DOHH2 (cell line): ENCODE data around the gene DRD2.

Experiments
- H3F3A ChIP-seq: fragments of 200-600 bp; sonication (generic), shearing (Covaris generic); 2 replicates; pipeline ENCODE4 v1.6.0; 2016; ENCODE audit warnings: antibody characterized with exemption, mild to moderate bottlenecking; ENCODE audit not compliant: control insufficient read depth, insufficient read depth
- H3K27ac ChIP-seq: fragments of 200-600 bp; sonication (generic); 2 replicates; pipeline ENCODE4 v1.5.1; 2014; ENCODE audit warnings: low read depth, mild to moderate bottlenecking, low read length, moderate library complexity
- H3K27me3 ChIP-seq: fragments of 200-600 bp; sonication (generic); 2 replicates; pipeline ENCODE4 v1.6.1; 2014; ENCODE audit warnings: mild to moderate bottlenecking, low read length, mixed read lengths; ENCODE audit not compliant: control insufficient read depth
- H3K36me3 ChIP-seq: fragments of 200-600 bp; sonication (generic); 2 replicates; pipeline ENCODE4 v1.6.1; 2014; ENCODE audit warnings: mild to moderate bottlenecking, low read length, moderate library complexity, mixed read lengths; ENCODE audit not compliant: control insufficient read depth
- H3K4me1 ChIP-seq: fragments of 200-600 bp; sonication (generic); 2 replicates; pipeline ENCODE4 v1.6.1; 2014; ENCODE audit warnings: mild to moderate bottlenecking, low read length, mixed read lengths; ENCODE audit not compliant: control insufficient read depth
- H3K4me2 ChIP-seq: fragments of 200-600 bp; sonication (generic); 2 replicates; pipeline ENCODE4 v1.6.0; 2014; ENCODE audit warnings: mild to moderate bottlenecking, low read length, moderate library complexity
- H3K4me3 ChIP-seq: fragments of 200-600 bp; sonication (generic); 2 replicates; pipeline ENCODE4 v1.5.1; 2014; ENCODE audit warnings: mild to moderate bottlenecking, low read length, mixed read lengths
- H3K79me2 ChIP-seq: fragments of 200-600 bp; sonication (generic); 2 replicates; pipeline ENCODE4 v1.6.1; 2014; ENCODE audit warnings: mild to moderate bottlenecking, low read length, mixed read lengths; ENCODE audit not compliant: control insufficient read depth
- H3K9me2 ChIP-seq: fragments of 200-600 bp; sonication (generic); replicated peaks from 2 replicates; pipeline ENCODE4 v1.6.1; 2014; ENCODE audit warnings: mild to moderate bottlenecking, low read length, mixed read lengths; ENCODE audit not compliant: control insufficient read depth
- H3K9me3 ChIP-seq: fragments of 200-600 bp; sonication (generic); 2 replicates; pipeline ENCODE4 v1.6.1; 2014; ENCODE audit warnings: antibody characterized with exemption, low read length, mixed read lengths; ENCODE audit not compliant: control insufficient read depth, insufficient read depth
- H4K20me1 ChIP-seq: fragments of 200-600 bp; sonication (generic); 2 replicates; pipeline ENCODE4 v1.6.0; 2014; ENCODE audit warnings: low read depth, mild to moderate bottlenecking, antibody characterized with exemption, low read length, moderate library complexity; ENCODE audit not compliant: control insufficient read depth, insufficient read depth
- CTCF ChIP-seq: fragments of 200-600 bp; sonication (generic); IDR thresholded peaks from one replicate; pipeline ENCODE4 v1.5.1; 2014; ENCODE audit warnings: antibody characterized with exemption, mild to moderate bottlenecking, low read depth, low read length; ENCODE audit not compliant: poor library complexity, severe bottlenecking
- EZH2phosphoT487 ChIP-seq: fragments of 200-600 bp; sonication (generic); IDR thresholded peaks from 2 replicates; pipeline ENCODE4 v1.6.1; 2017; ENCODE audit warnings: borderline replicate concordance, mild to moderate bottlenecking, antibody characterized with exemption, low read length, moderate library complexity, mixed read lengths

Gene DRD2

DNA sequence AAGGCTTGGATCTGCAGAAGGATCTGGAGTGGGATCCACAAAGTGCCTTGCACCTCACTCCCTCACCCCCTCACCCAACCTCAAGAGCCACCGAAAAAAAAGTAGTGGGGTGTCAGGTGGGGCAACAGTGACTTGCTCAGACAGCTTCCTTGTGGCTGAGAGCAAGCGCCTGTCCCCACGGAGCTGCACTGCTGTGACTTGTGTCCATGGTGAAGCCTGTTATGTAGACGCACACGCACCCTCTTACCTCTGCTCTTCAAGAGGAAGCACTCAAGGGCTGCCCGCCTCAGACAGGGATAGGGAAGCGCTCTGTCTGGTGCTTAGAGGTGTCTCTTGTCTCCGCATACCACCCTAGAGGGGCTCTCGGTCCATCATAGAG lies 1.2 kb downstream of the DRD2 start:
- Histone ChIP-seq H3K9me3 (no peaks in the 10 kb centered on the region), H3K27ac (no peak overlapping the region), H3K4me3 (no peak overlapping the region), H3K4me2 (no peak overlapping the region), H3K4me1 (no peaks in the 10 kb centered on the region), H3F3A (no peaks in the 10 kb centered on the region), H3K79me2 (no peaks in the 10 kb centered on the region), H4K20me1 (no peaks in the 10 kb centered on the region), H3K9me2 (no peaks in the 10 kb centered on the region), H3K27me3 (no peaks in the 10 kb centered on the region; the same call in 1 of the 2 replicates), H3K36me3 (no peaks in the 10 kb centered on the region)
- TF ChIP-seq CTCF = no peak
- TF ChIP-seq EZH2phosphoT487 = no peak

GRCh38 chr11:113472471-113472870 lies 2.7 kb downstream of the DRD2 start:
- Histone ChIP-seq H3K9me3 (no peaks in the 10 kb centered on the region), H3K4me2 (no peak overlapping the region), H3K36me3 (no peaks in the 10 kb centered on the region), H3K27ac (no peak overlapping the region), H3K9me2 (no peaks in the 10 kb centered on the region), H3F3A (no peaks in the 10 kb centered on the region), H3K4me3 (no peak overlapping the region), H4K20me1 (no peaks in the 10 kb centered on the region), H3K27me3 (no peaks in the 10 kb centered on the region), H3K4me1 (no peaks in the 10 kb centered on the region), H3K79me2 (no peaks in the 10 kb centered on the region)
- TF ChIP-seq CTCF (no peak), EZH2phosphoT487 (no peak)

GRCh38 chr11:113470233-113470632 lies 5.0 kb downstream of the DRD2 start:
- Histone ChIP-seq H3K27ac (no peak overlapping the region), H3K4me2 (no peak overlapping the region), H3K4me3 (no peak overlapping the region), H3K9me2 (no peaks in the 10 kb centered on the region), H3K79me2 (no peaks in the 10 kb centered on the region), H3K36me3 (no peaks in the 10 kb centered on the region), H3K27me3 (no peaks in the 10 kb centered on the region), H3F3A (no peaks in the 10 kb centered on the region), H3K9me3 (no peaks in the 10 kb centered on the region), H4K20me1 (no peaks in the 10 kb centered on the region), H3K4me1 (no peaks in the 10 kb centered on the region)
- TF ChIP-seq EZH2phosphoT487 (no peak), CTCF (no peak)
